AG04450 (cell line): Measurements from ENCODE around the gene PPFIBP2. TPM values are rescaled to one million over a fixed set of nuclear protein-coding genes. Genes with fewer than 3 reads are reported as not detected.

Experiments used
- CTCF ChIA-PET: fragments of 300-600, 350-600 bp; formaldehyde crosslinking; extraction: SDS; loops from one replicate; lab custom pipeline; 2022; ENCODE audit warnings: antibody characterized with exemption, inconsistent platforms; lab: Charles Lee
- POLR2A ChIA-PET: fragments of 350-600 bp; formaldehyde crosslinking; extraction: SDS; loops from one replicate; lab custom pipeline; 2021; ENCODE audit warnings: antibody characterized with exemption, inconsistent platforms; lab: Yijun Ruan, JAX
- DNase-seq: peaks from one replicate; pipeline ENCODE4 v3.0.0-alpha.2; 2011; ENCODE audit warnings: low read depth, low spot score
- H3K27ac ChIP-seq: one replicate; pipeline ENCODE4 v1.5.1; 2012; ENCODE audit warnings: low read depth, low read length, control low read depth
- H3K27me3 ChIP-seq: one replicate; pipeline ENCODE4 v1.6.0; 2012; ENCODE audit warnings: low read length; ENCODE audit not compliant: control insufficient read depth, insufficient read depth
- H3K4me3 ChIP-seq: 2 replicates; pipeline ENCODE4 v1.5.1; 2011; ENCODE audit warnings: mild to moderate bottlenecking, low read depth, low read length, control low read depth
- H3K9me3 ChIP-seq: 2 replicates; pipeline ENCODE4 v1.5.1; 2012; ENCODE audit warnings: low read length; ENCODE audit not compliant: control insufficient read depth, insufficient read depth
- polyA plus RNA-seq: library from polyadenylated mRNA; depleted of rRNA; stranded (reverse); fragments of >200 nt; gene quantifications from 2 replicates; pipeline ENCODE4 v1.2.3, GENCODE V29; 2011
- TF ChIP-seq, protein P1 (sequence below): IDR thresholded peaks from 2 replicates; pipeline ENCODE4 v1.5.1; 2011; ENCODE audit warnings: low read depth, low read length, control low read depth, inconsistent platforms

Gene PPFIBP2
- polyA plus RNA-seq, 1 experiment: 4.1 TPM

DNA sequence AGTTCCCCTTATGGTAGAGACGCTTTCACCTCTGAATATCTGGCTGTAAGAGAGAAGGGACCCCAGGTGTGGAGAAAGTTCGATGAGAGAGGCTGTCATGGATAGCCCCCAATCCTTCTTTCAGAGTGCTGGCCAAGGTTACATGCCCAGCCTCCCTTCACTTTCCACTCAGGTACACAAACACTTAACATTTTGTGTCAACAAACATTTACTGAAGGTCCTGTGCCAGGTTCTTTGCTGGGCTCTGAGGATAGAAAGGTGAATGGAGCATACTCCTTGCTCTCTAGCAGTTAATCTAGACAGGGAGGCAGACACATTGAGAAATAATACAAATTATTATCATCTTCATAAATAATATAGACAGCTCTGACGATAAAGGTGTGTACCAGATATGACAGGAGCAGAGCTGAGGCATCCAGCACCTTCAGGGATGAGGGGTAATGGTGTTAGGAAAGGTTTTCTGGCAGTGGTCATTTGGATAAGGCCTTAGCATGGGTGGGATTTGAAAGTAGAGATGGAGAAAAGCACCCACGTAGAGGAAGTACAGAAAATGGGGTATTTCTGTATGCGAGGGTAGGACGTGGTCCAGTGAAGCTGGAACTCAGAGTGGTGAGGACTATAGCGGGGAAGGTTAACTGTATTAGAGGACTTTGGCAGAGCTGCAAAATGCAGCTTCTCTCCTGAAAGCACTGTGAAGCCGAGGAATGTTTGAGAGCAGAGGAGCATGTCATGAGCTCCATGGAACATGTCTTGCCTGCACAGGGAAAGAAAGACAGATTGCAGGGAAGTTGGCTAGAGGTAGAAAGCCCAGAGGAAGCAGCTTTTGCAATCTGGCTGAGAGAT, 19.6 kb downstream of the PPFIBP2 start:
- ChIA-PET CTCF (no interaction called here), POLR2A (no interaction called here)
- H3K27ac ChIP-seq: no peak overlapping the region
- TF ChIP-seq, protein P1, sequence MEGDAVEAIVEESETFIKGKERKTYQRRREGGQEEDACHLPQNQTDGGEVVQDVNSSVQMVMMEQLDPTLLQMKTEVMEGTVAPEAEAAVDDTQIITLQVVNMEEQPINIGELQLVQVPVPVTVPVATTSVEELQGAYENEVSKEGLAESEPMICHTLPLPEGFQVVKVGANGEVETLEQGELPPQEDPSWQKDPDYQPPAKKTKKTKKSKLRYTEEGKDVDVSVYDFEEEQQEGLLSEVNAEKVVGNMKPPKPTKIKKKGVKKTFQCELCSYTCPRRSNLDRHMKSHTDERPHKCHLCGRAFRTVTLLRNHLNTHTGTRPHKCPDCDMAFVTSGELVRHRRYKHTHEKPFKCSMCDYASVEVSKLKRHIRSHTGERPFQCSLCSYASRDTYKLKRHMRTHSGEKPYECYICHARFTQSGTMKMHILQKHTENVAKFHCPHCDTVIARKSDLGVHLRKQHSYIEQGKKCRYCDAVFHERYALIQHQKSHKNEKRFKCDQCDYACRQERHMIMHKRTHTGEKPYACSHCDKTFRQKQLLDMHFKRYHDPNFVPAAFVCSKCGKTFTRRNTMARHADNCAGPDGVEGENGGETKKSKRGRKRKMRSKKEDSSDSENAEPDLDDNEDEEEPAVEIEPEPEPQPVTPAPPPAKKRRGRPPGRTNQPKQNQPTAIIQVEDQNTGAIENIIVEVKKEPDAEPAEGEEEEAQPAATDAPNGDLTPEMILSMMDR: no peak
- H3K4me3 ChIP-seq: no peak overlapping the region
- H3K9me3 ChIP-seq: no peaks in the 10 kb centered on the region
- no peak for DNase-seq
- no peaks in the 10 kb centered on the region for H3K27me3 ChIP-seq

GRCh38 chr11:7534042-7534378, 20.2 kb downstream of the PPFIBP2 start:
- no peaks in the 10 kb centered on the region for H3K27me3 ChIP-seq
- H3K4me3 ChIP-seq: no peak overlapping the region
- TF ChIP-seq, protein P1: no peak
- ChIA-PET POLR2A (no interaction called here), CTCF (no interaction called here)
- no peak overlapping the region for H3K27ac ChIP-seq
- no peak for DNase-seq
- H3K9me3 ChIP-seq: no peaks in the 10 kb centered on the region

DNA sequence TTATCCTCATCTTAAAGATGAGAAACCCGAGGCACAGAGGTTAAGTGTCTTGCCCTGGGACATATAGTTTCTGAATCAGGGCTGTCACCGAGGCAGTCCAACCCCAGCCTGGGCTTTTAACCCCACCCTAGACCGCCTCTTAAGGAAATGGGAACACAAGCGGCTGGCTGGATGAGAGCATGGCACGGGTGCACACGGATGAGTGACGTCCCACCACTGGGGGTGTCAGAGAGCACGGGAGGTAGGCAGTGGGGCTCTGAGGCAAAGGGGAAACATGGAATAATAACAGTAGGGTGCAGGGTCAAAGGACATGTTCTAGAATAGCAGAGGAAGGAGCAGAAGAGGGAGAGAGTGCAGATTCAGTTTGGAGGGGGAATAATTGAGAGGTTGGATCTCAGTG, 22.3 kb downstream of the PPFIBP2 start:
- H3K27ac ChIP-seq: no peak overlapping the region
- TF ChIP-seq, protein P1: no peak
- H3K9me3 ChIP-seq: no peaks in the 10 kb centered on the region
- H3K4me3 ChIP-seq: no peak overlapping the region
- POLR2A ChIA-PET: no interaction called here
- DNase-seq: no peak
- H3K27me3 ChIP-seq: peaks cover 2% of the 10 kb centered on the region
- CTCF ChIA-PET: no interaction called here

DNA sequence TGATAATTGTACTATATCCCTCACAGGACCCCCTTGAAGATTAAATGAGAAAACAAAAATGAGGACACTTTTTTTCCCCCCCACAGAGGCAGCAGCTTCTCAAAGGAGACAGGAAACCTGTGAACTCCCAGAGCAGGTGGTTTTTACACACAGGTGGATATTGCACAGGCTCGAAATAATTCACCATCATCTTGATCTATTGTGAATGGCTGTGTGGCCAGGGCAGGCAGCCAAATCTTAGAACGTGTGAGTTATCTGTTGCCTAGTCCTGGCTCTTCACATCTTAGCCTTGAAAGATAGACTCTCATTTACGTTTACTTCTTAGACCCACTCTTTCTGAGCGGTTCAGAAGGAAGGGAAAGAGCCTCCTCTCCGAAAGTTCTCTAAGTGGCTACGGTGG, 23.5 kb downstream of the PPFIBP2 start:
- Histone ChIP-seq H3K9me3 (no peaks in the 10 kb centered on the region), H3K4me3 (no peak overlapping the region), H3K27ac (no peak overlapping the region), H3K27me3 (peaks cover 2% of the 10 kb centered on the region)
- TF ChIP-seq, protein P1: no peak
- no peak for DNase-seq
- CTCF ChIA-PET: no interaction called here
- POLR2A ChIA-PET: no interaction called here

- Histone ChIP-seq H3K9me3 (no peaks in the 10 kb centered on the region), H3K27me3 (peaks cover 2% of the 10 kb centered on the region), H3K4me3 (no peak overlapping the region), H3K27ac (no peak overlapping the region)
- TF ChIP-seq, protein P1: no peak
- ChIA-PET POLR2A (no interaction called here), CTCF (no interaction called here)
- DNase-seq: no peak
Observed at GRCh38 chr11:7538031-7538430, 24.2 kb downstream of the PPFIBP2 start.
